Panc1 (cell line): ENCODE data around the gene CST6. TPM values are rescaled to one million over a fixed set of nuclear protein-coding genes. Genes with fewer than 3 reads are reported as not detected.
A peak's percentile ranks its signal among the peaks of the same experiment; 100 is the strongest.

Experiments
- ATAC-seq: fragments of 200-7000 bp; cut with Tn5 transposase; 2 replicates; pipeline ENCODE4 v1.9.1; 2020; ENCODE audit warnings: mild to moderate bottlenecking, moderate library complexity
- BruUV-seq: library from RNA; stranded (reverse); fragments of 400-500 nt; replicated peaks from 2 replicates; lab custom pipeline; 2021; lab: Mats Ljungman, UMichigan
- CTCF ChIA-PET: fragments of 300-600 bp; sonication (Branson Sonifier 250); formaldehyde crosslinking; loops from one replicate; lab custom pipeline; 2022; ENCODE audit warnings: antibody characterized with exemption; lab: Charles Lee
- POLR2A ChIA-PET: fragments of 300-600 bp; sonication (Branson Sonifier 250); formaldehyde crosslinking; loops from one replicate; lab custom pipeline; 2022; ENCODE audit warnings: antibody characterized with exemption; lab: Charles Lee
- DNase-seq: peaks from one replicate; pipeline ENCODE4 v3.0.0-alpha.2; 2010; ENCODE audit warnings: low read depth, low spot score
- H3K27ac ChIP-seq: 2 replicates; pipeline ENCODE4 v1.5.1; 2011; ENCODE audit warnings: mild to moderate bottlenecking, low read length, inconsistent platforms
- H3K27me3 ChIP-seq: fragments of 200-500 bp; sonication (Bioruptor generic); 2 replicates; pipeline ENCODE4 v1.6.0; 2014; ENCODE audit warnings: low read length, inconsistent platforms; ENCODE audit not compliant: control insufficient read depth, insufficient read depth
- H3K36me3 ChIP-seq: fragments of 200-500 bp; sonication (Bioruptor generic); 2 replicates; pipeline ENCODE4 v1.5.1; 2014; ENCODE audit warnings: inconsistent platforms, mild to moderate bottlenecking, low read length, moderate library complexity; ENCODE audit not compliant: control insufficient read depth, insufficient read depth
- H3K4me1 ChIP-seq: 2 replicates; pipeline ENCODE4 v1.5.1; 2011; ENCODE audit warnings: inconsistent platforms, mild to moderate bottlenecking, low read length, moderate library complexity; ENCODE audit not compliant: control insufficient read depth, insufficient read depth
- H3K4me3 ChIP-seq, 2 experiments: 2 replicates each; pipeline ENCODE4 v1.5.1; 2011 to 2012; ENCODE audit warnings: low read depth in 2 of 2, low read length in 2 of 2, mild to moderate bottlenecking in 2 of 2, inconsistent platforms in 1 of 2, moderate library complexity in 1 of 2
- H3K9me3 ChIP-seq: fragments of 200-500 bp; sonication (Bioruptor generic); 2 replicates; pipeline ENCODE4 v1.5.1; 2014; ENCODE audit warnings: low read depth, mild to moderate bottlenecking, inconsistent platforms, low read length, moderate library complexity; ENCODE audit not compliant: control insufficient read depth, insufficient read depth
- POLR2AphosphoS5 ChIP-seq: IDR thresholded peaks from 2 replicates; pipeline ENCODE4 v1.6.1; 2012; ENCODE audit warnings: mild to moderate bottlenecking, low read depth, low read length, moderate library complexity
- SIN3A ChIP-seq: IDR thresholded peaks from 2 replicates; pipeline ENCODE4 v1.6.1; 2012; ENCODE audit warnings: low read depth, mild to moderate bottlenecking, low read length, moderate library complexity, borderline replicate concordance; ENCODE audit not compliant: insufficient read depth
- TCF7L2 ChIP-seq: IDR thresholded peaks from 2 replicates; pipeline ENCODE4 v1.6.1; 2011; ENCODE audit warnings: mild to moderate bottlenecking, low read depth, low read length, inconsistent platforms
- in situ Hi-C: cut with HindIII; loops from 2 replicates; pipeline ENCODE4 v1.10.0; 2016; ENCODE audit warnings: low sequenced_read_pairs, low pct_unique_long_range_greater_than_20kb
- intact Hi-C: fragments of 100-400 bp; cut with micrococcal nuclease; formaldehyde crosslinking; loops from one replicate; pipeline ENCODE4 v1.10.0; 2022; ENCODE audit not compliant: unreplicated experiment
- total RNA-seq: library from RNA; stranded (reverse); gene quantifications from one replicate; pipeline ENCODE4 v1.2.1, GENCODE V29; 2021; ENCODE audit not compliant: unreplicated experiment
- TF ChIP-seq, protein P1 (sequence below), 2 experiments: IDR thresholded peaks; 2 replicates each; pipeline ENCODE4 v1.6.1; 2011 to 2012; ENCODE audit warnings: low read depth in 2 of 2, control low read depth in 1 of 2, low read length in 1 of 2, mild to moderate bottlenecking in 1 of 2, moderate library complexity in 1 of 2; ENCODE audit not compliant: insufficient read depth in 1 of 2
- TF ChIP-seq, protein P2 (sequence below): fragments of 450-650 bp; IDR thresholded peaks from 2 replicates; pipeline ENCODE4 v1.5.1; 2017; ENCODE audit warnings: mild to moderate bottlenecking

CST6 gene
- total RNA-seq, 1 experiment from 2014 or later = 0.23 TPM

DNA sequence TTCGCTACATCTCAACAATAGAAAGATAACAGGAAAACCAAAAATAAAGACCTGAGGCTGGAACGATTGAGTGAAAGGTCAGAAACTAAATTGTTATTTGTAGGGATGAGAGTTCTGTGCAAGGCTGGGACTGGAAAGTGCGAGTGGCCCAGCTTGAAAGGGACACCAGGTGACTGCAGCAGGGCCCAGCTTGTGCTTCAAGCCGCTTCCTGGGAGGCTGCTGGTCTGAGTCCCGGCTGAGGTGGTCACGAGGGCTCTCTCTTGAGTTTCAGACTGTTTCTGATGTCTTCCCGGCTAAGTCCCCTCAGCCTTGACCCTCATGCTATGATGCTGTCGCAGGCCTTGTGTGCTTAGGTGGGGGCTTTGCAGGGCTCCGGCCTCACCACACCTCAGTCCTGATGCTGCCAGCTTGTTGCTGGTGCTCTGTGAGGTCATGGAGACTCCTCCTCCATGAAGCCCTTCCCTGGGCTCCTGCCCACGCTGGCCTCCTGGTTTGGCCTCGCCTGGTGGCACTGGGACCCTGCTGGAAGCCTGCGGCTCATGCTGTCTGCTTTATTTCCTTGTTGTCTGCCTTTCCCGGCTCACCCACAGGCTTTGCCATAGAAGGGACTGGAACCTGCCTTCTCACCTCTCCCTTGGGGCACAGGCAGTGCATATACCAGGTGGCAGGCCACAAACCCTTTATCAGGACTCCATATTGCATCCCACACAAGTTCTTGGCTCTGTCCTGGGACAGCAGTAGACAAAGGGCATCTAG, 5.5 kb upstream of the CST6 start:
- TF ChIP-seq POLR2AphosphoS5 (peak; percentile 65), SIN3A (no peak), TCF7L2 (no peak)
- TF ChIP-seq, protein P1, sequence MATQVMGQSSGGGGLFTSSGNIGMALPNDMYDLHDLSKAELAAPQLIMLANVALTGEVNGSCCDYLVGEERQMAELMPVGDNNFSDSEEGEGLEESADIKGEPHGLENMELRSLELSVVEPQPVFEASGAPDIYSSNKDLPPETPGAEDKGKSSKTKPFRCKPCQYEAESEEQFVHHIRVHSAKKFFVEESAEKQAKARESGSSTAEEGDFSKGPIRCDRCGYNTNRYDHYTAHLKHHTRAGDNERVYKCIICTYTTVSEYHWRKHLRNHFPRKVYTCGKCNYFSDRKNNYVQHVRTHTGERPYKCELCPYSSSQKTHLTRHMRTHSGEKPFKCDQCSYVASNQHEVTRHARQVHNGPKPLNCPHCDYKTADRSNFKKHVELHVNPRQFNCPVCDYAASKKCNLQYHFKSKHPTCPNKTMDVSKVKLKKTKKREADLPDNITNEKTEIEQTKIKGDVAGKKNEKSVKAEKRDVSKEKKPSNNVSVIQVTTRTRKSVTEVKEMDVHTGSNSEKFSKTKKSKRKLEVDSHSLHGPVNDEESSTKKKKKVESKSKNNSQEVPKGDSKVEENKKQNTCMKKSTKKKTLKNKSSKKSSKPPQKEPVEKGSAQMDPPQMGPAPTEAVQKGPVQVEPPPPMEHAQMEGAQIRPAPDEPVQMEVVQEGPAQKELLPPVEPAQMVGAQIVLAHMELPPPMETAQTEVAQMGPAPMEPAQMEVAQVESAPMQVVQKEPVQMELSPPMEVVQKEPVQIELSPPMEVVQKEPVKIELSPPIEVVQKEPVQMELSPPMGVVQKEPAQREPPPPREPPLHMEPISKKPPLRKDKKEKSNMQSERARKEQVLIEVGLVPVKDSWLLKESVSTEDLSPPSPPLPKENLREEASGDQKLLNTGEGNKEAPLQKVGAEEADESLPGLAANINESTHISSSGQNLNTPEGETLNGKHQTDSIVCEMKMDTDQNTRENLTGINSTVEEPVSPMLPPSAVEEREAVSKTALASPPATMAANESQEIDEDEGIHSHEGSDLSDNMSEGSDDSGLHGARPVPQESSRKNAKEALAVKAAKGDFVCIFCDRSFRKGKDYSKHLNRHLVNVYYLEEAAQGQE (IDR thresholded peaks at IDR 0.05; ENCODE audit: insufficient read depth in 1 of 2, low read depth in 2 of 2, low read length in 1 of 2) = no peak
- TF ChIP-seq, protein P2, sequence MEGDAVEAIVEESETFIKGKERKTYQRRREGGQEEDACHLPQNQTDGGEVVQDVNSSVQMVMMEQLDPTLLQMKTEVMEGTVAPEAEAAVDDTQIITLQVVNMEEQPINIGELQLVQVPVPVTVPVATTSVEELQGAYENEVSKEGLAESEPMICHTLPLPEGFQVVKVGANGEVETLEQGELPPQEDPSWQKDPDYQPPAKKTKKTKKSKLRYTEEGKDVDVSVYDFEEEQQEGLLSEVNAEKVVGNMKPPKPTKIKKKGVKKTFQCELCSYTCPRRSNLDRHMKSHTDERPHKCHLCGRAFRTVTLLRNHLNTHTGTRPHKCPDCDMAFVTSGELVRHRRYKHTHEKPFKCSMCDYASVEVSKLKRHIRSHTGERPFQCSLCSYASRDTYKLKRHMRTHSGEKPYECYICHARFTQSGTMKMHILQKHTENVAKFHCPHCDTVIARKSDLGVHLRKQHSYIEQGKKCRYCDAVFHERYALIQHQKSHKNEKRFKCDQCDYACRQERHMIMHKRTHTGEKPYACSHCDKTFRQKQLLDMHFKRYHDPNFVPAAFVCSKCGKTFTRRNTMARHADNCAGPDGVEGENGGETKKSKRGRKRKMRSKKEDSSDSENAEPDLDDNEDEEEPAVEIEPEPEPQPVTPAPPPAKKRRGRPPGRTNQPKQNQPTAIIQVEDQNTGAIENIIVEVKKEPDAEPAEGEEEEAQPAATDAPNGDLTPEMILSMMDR = no peak
- H3K27ac ChIP-seq = peak overlapping the region; percentile 64
- in situ Hi-C loops (no loop called here), intact Hi-C loops (no loop called here)
- peaks cover 10% of the 10 kb centered on the region; the same call in 1 of the 2 replicates for H3K36me3 ChIP-seq
- ChIA-PET CTCF (interaction anchor here (0.5 kb wide), 1 partner anchor 13 kb away, joined by 3 read pairs; no protein-coding TSS in a partner anchor), POLR2A (no interaction called here)
- H3K4me3 ChIP-seq = no peak overlapping the region
- H3K4me1 ChIP-seq = peaks cover 45% of the 10 kb centered on the region
- DNase-seq (no peak), ATAC-seq (peak; percentile 3; the same call in 1 of the 2 replicates)
- H3K27me3 ChIP-seq = no peaks in the 10 kb centered on the region
- H3K9me3 ChIP-seq = no peaks in the 10 kb centered on the region
- BruUV-seq = no TSS peak

DNA sequence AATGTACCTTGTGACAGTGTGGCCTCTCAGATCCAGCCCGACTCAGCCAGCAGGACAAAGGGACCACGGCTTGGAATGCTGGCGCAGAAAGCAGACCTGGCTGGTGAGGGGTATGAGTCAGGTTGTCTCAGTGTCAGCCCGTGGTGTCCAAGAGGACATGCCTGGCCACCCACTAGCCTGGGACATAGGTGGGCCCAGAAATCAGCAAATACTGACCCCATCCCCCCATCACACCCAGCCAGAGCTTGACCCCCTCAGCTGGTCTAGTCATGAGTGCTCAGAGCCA, 5.0 kb upstream of the CST6 start:
- in situ Hi-C loops = no loop called here
- CTCF ChIA-PET = no interaction called here
- ATAC-seq = no peak
- POLR2A ChIA-PET = interaction anchor here (0.5 kb wide), 1 partner anchor 499 kb away, joined by 5 read pairs; no protein-coding TSS in a partner anchor
- Histone ChIP-seq H3K4me1 (peaks cover 45% of the 10 kb centered on the region), H3K9me3 (no peaks in the 10 kb centered on the region), H3K4me3 (no peak overlapping the region), H3K27ac (peak overlapping the region; percentile 64), H3K36me3 (peaks cover 10% of the 10 kb centered on the region; the same call in 1 of the 2 replicates), H3K27me3 (no peaks in the 10 kb centered on the region)
- TF ChIP-seq, protein P1 (IDR thresholded peaks at IDR 0.05; ENCODE audit: insufficient read depth in 1 of 2, low read depth in 2 of 2, low read length in 1 of 2) = no peak
- no peak for TF ChIP-seq TCF7L2
- TF ChIP-seq SIN3A = no peak
- TF ChIP-seq, protein P2 = no peak
- no peak for TF ChIP-seq POLR2AphosphoS5
- BruUV-seq = no TSS peak
- no peak for DNase-seq
- intact Hi-C loops = no loop called here
